Endodermal cell (in vitro differentiated cells): ENCODE data around the gene IRF6. TPM values are rescaled to one million over a fixed set of nuclear protein-coding genes. Genes with fewer than 3 reads are reported as not detected.

Experiments
- DNase-seq: peaks from one replicate; pipeline ENCODE4 v3.0.0-alpha.2; 2017
- H3K27ac ChIP-seq: 2 replicates; pipeline ENCODE4 v1.5.1; 2013; ENCODE audit warnings: mild to moderate bottlenecking, low read depth, low read length, moderate library complexity
- H3K27me3 ChIP-seq: 2 replicates; pipeline ENCODE4 v1.6.1; 2013; ENCODE audit warnings: mild to moderate bottlenecking, low read length, moderate library complexity; ENCODE audit not compliant: insufficient read depth, control insufficient read depth, poor library complexity, severe bottlenecking
- H3K36me3 ChIP-seq: 2 replicates; pipeline ENCODE4 v1.7.0; 2013; ENCODE audit warnings: mild to moderate bottlenecking, low read length, moderate library complexity; ENCODE audit not compliant: control insufficient read depth, insufficient read depth
- H3K4me1 ChIP-seq: one replicate; pipeline ENCODE4 v1.7.0; 2013; ENCODE audit warnings: low read length; ENCODE audit not compliant: control insufficient read depth, insufficient read depth
- H3K4me3 ChIP-seq: 2 replicates; pipeline ENCODE4 v1.5.1; 2013; ENCODE audit warnings: mild to moderate bottlenecking, low read length, moderate library complexity
- H3K9ac ChIP-seq: 2 replicates; pipeline ENCODE4 v1.6.1; 2013; ENCODE audit warnings: mild to moderate bottlenecking, low read length, moderate library complexity; ENCODE audit not compliant: poor library complexity, severe bottlenecking; ENCODE audit errors: extremely low read depth
- H3K9me3 ChIP-seq: 2 replicates; pipeline ENCODE4 v1.6.1; 2013; ENCODE audit warnings: mild to moderate bottlenecking, low read length, moderate library complexity; ENCODE audit not compliant: control insufficient read depth
- H3K27ac Mint-ChIP-seq: 2 replicates; pipeline ENCODE4 v1.8.0; 2020; ENCODE audit warnings: mixed read lengths
- H3K27me3 Mint-ChIP-seq: 2 replicates; pipeline ENCODE4 v1.8.0; 2021; ENCODE audit warnings: mild to moderate bottlenecking, mixed read lengths; ENCODE audit not compliant: insufficient read depth
- H3K36me3 Mint-ChIP-seq: 2 replicates; pipeline ENCODE4 v1.8.0; 2020; ENCODE audit warnings: low read depth, mixed read lengths
- H3K4me1 Mint-ChIP-seq: 2 replicates; pipeline ENCODE4 v1.8.0; 2020; ENCODE audit warnings: mixed read lengths
- H3K4me3 Mint-ChIP-seq: 2 replicates; pipeline ENCODE4 v1.8.0; 2020; ENCODE audit warnings: mild to moderate bottlenecking, moderate library complexity, mixed read lengths
- H3K9me3 Mint-ChIP-seq: 2 replicates; pipeline ENCODE4 v1.8.0; 2020; ENCODE audit warnings: mild to moderate bottlenecking, mixed read lengths
- CTCF ChIP-seq: fragments of 200-600 bp; sonication (generic); conservative IDR thresholded peaks from 2 replicates; pipeline ENCODE4 v1.5.0; 2021; ENCODE audit warnings: antibody characterized with exemption, mild to moderate bottlenecking
- WGBS, 2 experiments: methylation state at CpG; one replicate each; pipeline versions ENCODE4 v1.1.5 to v1.1.7; 2013; ENCODE audit warnings: missing lambda C conversion rate in 2 of 2, mixed read lengths in 1 of 2; ENCODE audit not compliant: insufficient coverage in 1 of 2, insufficient read length in 1 of 2; 5-methylcytosine and 5-hydroxymethylcytosine counted together
- total RNA-seq, 2 donors: library from RNA; stranded (reverse); fragmentation: NEBNext Ultra II Directional in 1 of 2; extraction: Animal tissue kit (Norgen Biotek cat#: 25700) in 1 of 2; gene quantifications; 2 replicates in 1 of 2; 3 replicates in 1 of 2; pipeline ENCODE4 v1.2.1, GENCODE V29; 2021

IRF6 gene
- total RNA-seq, 2 donors from 2014 or later: 13.8 to 18.2 TPM

- Histone ChIP-seq H3K27ac (no peak overlapping the region), H3K4me3 (no peak overlapping the region), H3K9me3 (no peaks in the 10 kb centered on the region), H3K9ac (no peak overlapping the region), H3K36me3 (no peaks in the 10 kb centered on the region), H3K27me3 (peaks cover 20% of the 10 kb centered on the region), H3K4me1 (no peaks in the 10 kb centered on the region)
- DNase-seq: no peak
- Mint-ChIP-seq H3K9me3 (no peaks in the 10 kb centered on the region), H3K27me3 (peaks cover 15% of the 10 kb centered on the region), H3K4me1 (no peaks in the 10 kb centered on the region), H3K27ac (no peak overlapping the region), H3K4me3 (no peak overlapping the region), H3K36me3 (no peaks in the 10 kb centered on the region)
- WGBS, 2 experiments: 80 to 88% methylated on average over 1 of the region's 1 CpG
- no peak for TF ChIP-seq CTCF
These were observed 31.4 kb downstream of the IRF6 start for GRCh38 chr1:209774592-209774991.

DNA sequence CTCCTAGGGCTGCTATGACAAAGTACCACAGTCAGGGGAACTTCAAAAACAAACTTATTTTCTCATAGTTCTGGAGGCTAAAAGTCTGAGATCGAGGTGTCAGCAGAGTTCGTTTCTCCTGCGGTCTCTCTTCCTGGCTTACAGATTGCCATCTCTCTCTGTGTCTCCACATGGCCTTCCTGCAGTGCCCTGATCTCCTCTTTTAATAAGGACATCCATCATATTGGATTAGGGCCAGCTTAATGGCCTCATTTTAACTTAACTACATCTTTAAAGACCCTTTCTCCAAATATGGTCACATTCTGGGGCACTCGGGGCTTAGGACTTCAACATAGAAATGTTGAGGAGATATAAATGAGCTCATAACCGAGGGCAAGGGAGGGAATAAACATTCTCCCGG lies 33.8 kb downstream of the IRF6 start:
- Histone ChIP-seq H3K9ac (no peak overlapping the region), H3K36me3 (no peaks in the 10 kb centered on the region), H3K27ac (no peak overlapping the region), H3K9me3 (no peaks in the 10 kb centered on the region), H3K27me3 (peaks cover 20% of the 10 kb centered on the region), H3K4me3 (no peak overlapping the region), H3K4me1 (no peaks in the 10 kb centered on the region)
- WGBS, 2 experiments: 82 to 91% methylated on average over 5 to 6 of the region's 6 CpGs
- TF ChIP-seq CTCF: no peak
- H3K4me1 Mint-ChIP-seq: peaks cover 4% of the 10 kb centered on the region
- no peaks in the 10 kb centered on the region for H3K9me3 Mint-ChIP-seq
- H3K27ac Mint-ChIP-seq: no peak overlapping the region
- peaks cover 15% of the 10 kb centered on the region for H3K27me3 Mint-ChIP-seq
- H3K36me3 Mint-ChIP-seq: no peaks in the 10 kb centered on the region
- no peak for DNase-seq
- no peak overlapping the region for H3K4me3 Mint-ChIP-seq

GRCh38 chr1:209770636-209771415 lies 35.1 kb downstream of the IRF6 start:
- Mint-ChIP-seq H3K27ac (no peak overlapping the region), H3K27me3 (peaks cover 15% of the 10 kb centered on the region), H3K4me3 (no peak overlapping the region), H3K4me1 (peaks cover 4% of the 10 kb centered on the region), H3K9me3 (no peaks in the 10 kb centered on the region), H3K36me3 (no peaks in the 10 kb centered on the region)
- Histone ChIP-seq H3K4me3 (no peak overlapping the region), H3K27me3 (peaks cover 20% of the 10 kb centered on the region), H3K9ac (no peak overlapping the region), H3K4me1 (no peaks in the 10 kb centered on the region), H3K36me3 (no peaks in the 10 kb centered on the region), H3K9me3 (no peaks in the 10 kb centered on the region), H3K27ac (no peak overlapping the region)
- no peak for DNase-seq
- no peak for TF ChIP-seq CTCF
- 87% methylated on average over 17 of the region's 17 CpGs; no CpG with 5 or more reads in 1 of the 2 experiments for WGBS, 2 experiments
